GM12873 (cell line): ENCODE measurements around the gene XYLT1.

ENCODE experiments used
- CTCF ChIP-seq: IDR thresholded peaks from 2 replicates; pipeline ENCODE4 v1.5.1; 2012; ENCODE audit warnings: low read depth, mild to moderate bottlenecking, moderate library complexity, low read length, control low read depth; ENCODE audit not compliant: insufficient read depth; ENCODE audit errors: missing control alignments

The XYLT1 gene

GRCh38 chr16:17301184-17301583, 169.6 kb downstream of the XYLT1 start:
- no peak for TF ChIP-seq CTCF

- TF ChIP-seq CTCF: no peak
Measured at GRCh38 chr16:17299790-17300189, 171.0 kb downstream of the XYLT1 start.

- no peak for TF ChIP-seq CTCF
Measured at GRCh38 chr16:17298238-17298637, 172.5 kb downstream of the XYLT1 start.

- TF ChIP-seq CTCF: no peak
Measured at GRCh38 chr16:17296431-17296830, 174.3 kb downstream of the XYLT1 start.

- TF ChIP-seq CTCF: no peak
Measured at GRCh38 chr16:17295948-17296347, 174.8 kb downstream of the XYLT1 start.

GRCh38 chr16:17294856-17295255, 175.9 kb downstream of the XYLT1 start:
- no peak for TF ChIP-seq CTCF

- TF ChIP-seq CTCF: no peak
Measured at GRCh38 chr16:17293813-17294558, 176.8 kb downstream of the XYLT1 start.
